GM18507 (cell line): Measurements from ENCODE around the gene SARS1.
"Not testable (repeated sequence)": the region's sequence is repeated elsewhere in the genome, so short reads cannot be mapped to it uniquely, and the experiment has no call there.

ENCODE experiments used
- DNase-seq: peaks from one replicate; pipeline ENCODE4 v3.0.0; 2011; ENCODE audit warnings: low read depth; ENCODE audit not compliant: insufficient read length; ENCODE audit errors: extremely low spot score
- FAIRE-seq: peaks from 2 replicates; lab custom pipeline; 2011; peaks lifted over from hg19 to GRCh38; lab: Jason Lieb, UNC

Gene SARS1

DNA sequence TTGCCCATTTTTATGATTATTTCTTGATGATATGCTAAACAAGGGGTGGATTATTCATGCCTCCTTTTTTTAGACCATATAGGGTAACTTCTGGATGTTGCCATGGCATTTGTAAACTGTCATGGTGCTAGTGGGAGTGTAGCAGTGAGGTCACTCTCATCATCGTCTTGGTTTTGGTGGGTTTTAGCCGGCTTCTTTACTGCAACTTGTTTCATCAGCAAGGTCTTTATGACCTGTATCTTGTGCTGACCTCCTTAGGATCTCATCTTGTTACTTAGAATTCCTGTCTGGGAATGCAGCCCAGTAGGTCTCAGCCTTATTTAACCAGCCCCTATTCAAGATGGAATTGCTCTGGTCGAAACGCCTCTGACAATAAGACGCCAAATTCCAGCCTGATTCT, 73.0 kb downstream of the SARS1 start:
- FAIRE-seq, DNase-seq: not testable (repeated sequence)
